Astrocyte of the hippocampus (primary cell): ENCODE data around the gene BICDL1.

ENCODE experiments used
- DNase-seq: peaks from one replicate; pipeline ENCODE4 v3.0.0; 2011; ENCODE audit warnings: low read depth, low spot score

BICDL1 gene

GRCh38 chr12:120100630-120101029 is 111.6 kb downstream of the BICDL1 start:
- DNase-seq: peak; percentile 82

GRCh38 chr12:120101182-120101581 is 112.1 kb downstream of the BICDL1 start:
- peak; percentile 27 for DNase-seq

GRCh38 chr12:120101617-120102016 is 112.6 kb downstream of the BICDL1 start:
- DNase-seq: no peak

- no peak for DNase-seq
Measured at GRCh38 chr12:120102189-120103043, 113.4 kb downstream of the BICDL1 start.

GRCh38 chr12:120103044-120103338 is 114.0 kb downstream of the BICDL1 start:
- DNase-seq: no peak

- no peak for DNase-seq
Measured at GRCh38 chr12:120103371-120103770, 114.3 kb downstream of the BICDL1 start.

GRCh38 chr12:120106151-120106550 is 117.1 kb downstream of the BICDL1 start:
- DNase-seq: no peak

- peak; percentile 59 for DNase-seq
Measured at GRCh38 chr12:120109570-120110267, 120.7 kb downstream of the BICDL1 start.

GRCh38 chr12:120110550-120111501 is 121.8 kb downstream of the BICDL1 start:
- no peak for DNase-seq

- DNase-seq: peak; percentile 66
Measured at GRCh38 chr12:120115066-120115465, 126.0 kb downstream of the BICDL1 start.

GRCh38 chr12:120115692-120116440 is 126.8 kb downstream of the BICDL1 start:
- peak; percentile 49 for DNase-seq

GRCh38 chr12:120116441-120116791 is 127.4 kb downstream of the BICDL1 start, which contains the start of gene RAB35:
RAB35 (minus strand) TSS chr12:120116753; CDS start chr12:120116650, 103 bp downstream.
- DNase-seq: no peak

GRCh38 chr12:120116792-120117651 is 128.0 kb downstream of the BICDL1 start:
- DNase-seq: peak; percentile 99

- DNase-seq: no peak
Measured at GRCh38 chr12:120117961-120118320, 128.9 kb downstream of the BICDL1 start.

- peak; percentile 28 for DNase-seq
Measured at GRCh38 chr12:120118321-120119061, 129.5 kb downstream of the BICDL1 start.

GRCh38 chr12:120119271-120119973 is 130.4 kb downstream of the BICDL1 start:
- DNase-seq: no peak

- no peak for DNase-seq
Measured at GRCh38 chr12:120121343-120121742, 132.3 kb downstream of the BICDL1 start.

GRCh38 chr12:120121766-120122293 is 132.8 kb downstream of the BICDL1 start:
- DNase-seq: no peak

GRCh38 chr12:120125029-120125428 is 136.0 kb downstream of the BICDL1 start:
- DNase-seq: no peak
